ENCODE measurements around the gene APRT.
"Not testable (repeated sequence)": the region's sequence is repeated elsewhere in the genome, so short reads cannot be mapped to it uniquely, and the experiment has no call there.

Gene APRT

DNA sequence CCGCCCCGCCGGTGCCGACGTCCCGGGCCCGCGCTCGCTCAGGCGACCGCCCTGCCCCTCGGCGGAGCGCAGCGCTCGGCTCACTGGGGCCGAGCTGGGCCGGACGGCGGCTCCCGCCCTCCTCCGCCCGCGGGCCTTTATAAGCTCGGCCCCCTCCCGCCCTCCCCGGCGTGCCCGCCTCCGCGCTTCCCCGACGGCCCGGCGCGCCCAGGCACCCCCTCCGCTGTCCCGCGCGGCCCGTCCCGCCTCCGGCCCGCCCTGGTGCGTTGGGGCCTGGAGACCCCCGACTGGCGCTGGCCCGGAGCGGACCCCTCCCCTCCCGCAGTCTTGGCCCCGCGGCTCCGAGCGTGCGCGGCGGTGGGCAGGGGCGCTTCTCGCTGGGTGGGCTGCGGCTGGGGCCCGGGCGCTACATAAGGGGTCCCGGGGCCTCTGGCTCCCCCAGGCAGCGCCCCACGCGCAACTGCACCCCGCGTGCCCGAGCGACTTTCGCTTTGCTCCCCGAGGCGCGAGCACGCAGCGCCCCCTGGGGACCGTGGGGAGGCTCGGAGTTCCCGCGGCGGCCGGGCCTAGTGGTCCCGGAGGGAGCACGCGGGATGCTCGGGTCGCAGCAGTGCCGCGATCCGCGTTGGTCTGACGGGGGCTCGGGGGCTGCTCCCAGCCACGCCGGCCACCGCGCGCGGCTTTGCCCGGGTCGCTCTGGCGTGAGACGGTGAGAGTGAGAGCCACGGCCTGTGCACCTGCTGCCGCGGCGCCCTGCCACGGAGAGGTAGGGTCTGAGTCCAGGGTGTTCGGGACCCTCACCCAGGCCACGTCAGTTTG is 26.4 kb downstream of the APRT start, which contains the start of gene PIEZO1:
PIEZO1 (minus strand) TSS at position 115 of the 819 bp plus-strand sequence. CDS start 256 bp downstream, outside the sequence.
- peak; percentile 71 for DNase-seq

DNA sequence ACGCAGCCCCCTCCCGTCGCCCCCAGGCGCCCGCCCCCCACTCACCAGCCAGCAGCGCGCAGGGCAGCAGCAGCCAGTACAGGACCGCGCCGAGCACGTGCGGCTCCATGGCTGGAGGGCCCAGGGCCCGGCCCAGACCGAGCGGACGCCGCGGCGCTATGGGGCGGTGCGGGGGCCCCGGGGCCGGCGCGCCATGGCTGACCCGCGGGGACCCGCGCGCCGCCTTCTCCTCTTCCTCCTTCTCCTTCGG is 26.9 kb downstream of the APRT start:
- DNase-seq: no peak

DNA sequence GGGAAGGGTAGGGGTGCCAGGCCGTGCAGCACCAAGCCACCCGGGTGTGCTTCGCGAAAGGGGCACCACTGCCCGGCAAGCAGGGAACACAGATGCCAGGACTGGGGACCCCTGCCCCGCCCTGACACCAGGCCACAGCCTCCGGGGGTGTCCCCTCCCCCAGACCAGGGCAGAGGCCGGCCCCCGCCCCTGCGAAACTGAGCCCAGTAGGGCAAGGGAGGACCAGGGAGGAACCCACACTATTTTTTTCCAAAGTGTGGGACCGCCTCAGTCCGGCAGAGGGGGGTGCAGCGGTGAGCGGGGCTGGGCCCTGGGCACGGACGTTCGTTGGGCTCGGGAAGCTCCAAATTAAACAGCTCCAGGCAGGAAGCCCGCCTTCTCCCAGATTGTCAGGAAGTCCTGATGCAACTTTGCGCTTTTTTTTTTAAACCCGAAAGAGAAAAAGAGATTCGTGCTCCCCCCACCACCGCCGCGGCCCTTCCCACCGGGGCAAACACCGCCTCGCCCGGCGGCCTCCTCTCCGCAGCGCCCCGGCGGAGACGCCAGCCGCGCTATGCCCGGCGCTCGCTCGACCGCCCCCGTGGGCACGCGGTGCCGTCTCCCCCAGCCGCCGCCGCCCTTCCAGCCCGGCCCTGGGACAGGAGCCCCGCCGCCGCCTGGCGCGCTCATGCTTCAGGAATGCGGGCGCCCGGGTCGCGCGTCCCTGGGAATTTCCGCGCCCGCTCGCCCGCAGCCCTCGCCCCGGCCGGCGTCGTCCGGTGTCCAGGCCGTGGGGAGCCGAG is 27.5 kb downstream of the APRT start:
- DNase-seq: peak; percentile 82

DNA sequence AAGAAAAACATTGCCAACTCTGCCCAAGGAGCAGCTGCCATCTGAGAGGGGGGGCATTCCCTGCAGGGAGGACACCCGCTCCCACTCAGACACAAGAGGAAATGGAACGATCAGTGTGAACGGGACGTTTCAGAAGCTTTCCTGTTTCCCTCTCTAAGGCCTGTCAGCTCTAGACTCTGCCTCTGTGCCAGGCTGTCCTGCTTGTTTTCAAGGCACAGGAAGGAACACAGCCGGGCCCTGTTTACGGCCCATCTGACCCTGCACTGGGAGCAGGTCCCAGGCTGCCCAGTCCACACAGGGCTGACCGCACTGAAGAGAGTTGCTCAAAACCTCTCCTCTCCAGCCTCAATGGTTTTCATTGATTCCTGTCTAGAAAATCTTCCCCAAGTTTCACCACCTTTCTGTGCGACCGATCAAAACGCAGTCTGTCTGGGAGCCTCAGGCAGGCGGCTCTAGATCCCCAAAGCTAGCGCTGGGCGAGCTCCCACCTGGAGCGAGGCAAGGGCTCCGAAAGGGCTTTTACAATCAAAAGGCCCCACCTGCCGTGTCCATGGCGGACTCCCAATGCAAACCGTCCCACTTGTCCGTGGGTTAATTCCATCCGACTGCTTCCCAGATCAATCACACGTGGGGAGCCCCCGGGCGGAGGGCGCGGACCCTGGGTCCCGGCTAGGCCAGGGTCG is 28.2 kb downstream of the APRT start:
- DNase-seq: no peak

DNA sequence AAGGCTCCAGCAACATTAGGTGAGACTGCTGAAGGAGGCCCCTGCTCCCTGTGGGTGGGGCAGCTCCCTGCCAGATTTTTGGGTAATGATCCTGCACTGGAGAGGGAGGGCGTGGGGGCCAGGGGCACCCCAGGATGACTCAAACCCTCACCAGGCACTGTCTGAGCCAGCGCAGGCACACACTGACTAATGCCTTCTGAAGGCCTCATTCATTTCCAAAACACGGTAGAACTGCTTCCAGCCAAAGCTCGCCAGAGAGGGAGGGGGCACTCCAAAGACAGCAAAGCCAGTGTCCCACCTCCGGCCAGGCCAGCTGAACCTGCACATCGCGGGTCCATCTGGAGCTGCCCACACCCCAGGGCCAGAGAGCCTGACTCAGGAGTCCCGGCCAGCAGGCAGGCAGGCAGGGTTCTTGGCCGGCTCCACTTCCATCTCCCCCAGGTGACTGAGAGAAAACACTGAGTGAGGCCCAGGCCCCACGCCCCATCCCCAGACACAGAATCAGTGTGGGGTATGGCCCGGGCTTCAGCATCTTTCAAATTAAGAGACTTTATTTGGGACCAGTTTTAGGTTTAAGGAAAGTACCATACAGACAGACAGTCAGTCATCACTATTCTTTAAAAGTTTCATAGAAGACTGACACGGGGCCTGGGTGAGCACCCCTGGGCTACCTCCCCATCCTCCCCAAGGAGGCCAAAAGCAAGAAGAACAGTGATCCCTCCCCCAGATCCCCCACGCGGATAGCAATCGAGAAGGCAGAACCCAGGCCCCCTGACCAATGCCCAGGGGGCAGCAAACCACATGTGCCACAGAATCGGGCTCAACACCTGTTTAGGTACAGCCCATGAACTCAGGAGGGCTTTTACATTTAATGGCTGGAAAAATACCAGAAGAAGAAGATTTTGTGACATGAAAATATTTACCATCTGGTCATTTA is 29.0 kb downstream of the APRT start:
- no peak for DNase-seq

DNA sequence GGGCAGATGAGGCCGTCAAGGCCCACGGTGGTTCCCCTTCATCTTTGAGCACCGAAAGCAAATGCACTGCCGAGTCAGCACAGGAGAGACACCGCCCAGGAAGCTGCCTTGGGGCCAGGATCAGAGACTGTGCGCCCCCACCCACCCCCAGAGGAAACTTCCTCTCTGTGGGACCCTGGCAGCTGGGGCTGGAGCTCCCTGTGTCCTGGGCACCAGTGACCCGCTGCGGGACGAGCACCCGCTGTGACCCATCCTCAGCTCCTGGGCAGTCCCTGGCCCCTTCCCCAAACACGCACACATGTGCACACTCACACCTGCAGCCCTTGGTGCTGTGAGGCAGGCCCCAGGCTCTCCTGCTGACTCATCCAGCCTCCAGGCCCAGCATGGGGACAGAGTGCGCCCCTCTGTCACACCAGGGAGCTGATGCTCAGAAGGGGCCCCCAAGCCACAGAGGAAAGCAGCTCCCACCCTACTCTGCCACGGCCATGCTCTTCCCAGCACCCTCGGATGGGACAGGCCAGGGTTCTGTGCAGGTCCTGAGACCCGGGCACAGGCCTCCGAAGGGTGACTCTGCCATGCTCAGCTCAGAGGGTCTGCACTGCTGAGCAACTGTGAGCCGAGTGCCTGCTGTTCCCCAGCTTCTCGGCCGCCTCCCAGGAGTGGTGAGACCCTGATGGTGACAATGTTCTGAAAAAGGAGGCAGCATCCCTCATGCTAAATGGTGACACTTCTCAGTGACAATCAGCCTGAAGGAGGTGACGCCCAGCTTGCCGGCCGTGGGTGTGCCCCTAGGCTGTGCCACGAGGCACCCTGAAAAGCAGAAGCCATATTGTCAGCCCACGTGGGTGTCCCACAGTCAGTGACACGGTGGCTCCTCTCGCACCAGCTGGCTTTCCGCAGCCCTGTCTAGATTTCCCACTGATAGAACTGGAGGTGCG is 30.3 kb downstream of the APRT start:
- DNase-seq: no peak

DNA sequence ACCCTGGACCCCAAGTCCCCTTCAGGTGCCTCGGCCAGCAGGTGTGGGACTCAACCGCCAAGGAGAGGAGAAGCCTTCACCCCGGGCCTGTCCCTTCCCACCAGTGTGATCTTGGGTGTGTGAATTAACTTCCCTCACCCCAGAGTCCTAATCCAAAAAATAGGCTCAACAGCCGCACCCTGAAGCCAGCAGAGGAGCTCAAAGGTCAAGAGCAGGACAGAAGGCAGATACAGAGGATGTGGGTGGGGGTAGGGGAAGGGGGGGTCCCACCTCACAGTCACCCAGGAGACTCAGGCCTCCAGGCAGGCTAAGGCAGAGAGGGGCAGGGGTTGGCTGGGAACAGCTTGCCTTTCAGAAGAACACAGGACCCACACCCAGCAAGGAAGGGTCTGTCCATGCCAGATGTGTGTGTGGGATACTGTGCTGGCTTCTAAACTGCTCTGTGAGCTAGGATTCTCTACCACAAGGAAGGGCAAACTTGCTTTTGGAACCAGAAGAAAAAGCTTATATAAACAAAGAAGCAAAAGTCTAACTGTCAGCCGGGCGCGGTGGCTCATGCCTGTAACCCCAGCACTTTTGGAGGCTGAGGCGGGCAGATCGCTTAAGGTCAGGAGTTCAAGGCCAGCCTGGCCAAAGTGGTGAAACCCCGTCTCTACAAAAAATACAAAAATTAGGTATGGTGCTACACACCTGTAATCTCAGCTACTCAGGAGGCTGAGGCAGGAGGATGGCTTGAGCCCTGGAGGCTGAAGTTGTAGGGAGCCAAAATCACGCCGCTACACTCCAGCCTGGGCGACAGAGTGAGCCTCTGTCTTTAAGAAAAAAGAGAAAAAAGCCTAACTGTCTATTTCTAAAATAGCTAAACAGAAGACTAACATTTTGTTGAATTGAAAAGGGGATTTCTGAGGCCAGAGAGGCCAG is 31.3 kb downstream of the APRT start:
- no peak for DNase-seq

DNA sequence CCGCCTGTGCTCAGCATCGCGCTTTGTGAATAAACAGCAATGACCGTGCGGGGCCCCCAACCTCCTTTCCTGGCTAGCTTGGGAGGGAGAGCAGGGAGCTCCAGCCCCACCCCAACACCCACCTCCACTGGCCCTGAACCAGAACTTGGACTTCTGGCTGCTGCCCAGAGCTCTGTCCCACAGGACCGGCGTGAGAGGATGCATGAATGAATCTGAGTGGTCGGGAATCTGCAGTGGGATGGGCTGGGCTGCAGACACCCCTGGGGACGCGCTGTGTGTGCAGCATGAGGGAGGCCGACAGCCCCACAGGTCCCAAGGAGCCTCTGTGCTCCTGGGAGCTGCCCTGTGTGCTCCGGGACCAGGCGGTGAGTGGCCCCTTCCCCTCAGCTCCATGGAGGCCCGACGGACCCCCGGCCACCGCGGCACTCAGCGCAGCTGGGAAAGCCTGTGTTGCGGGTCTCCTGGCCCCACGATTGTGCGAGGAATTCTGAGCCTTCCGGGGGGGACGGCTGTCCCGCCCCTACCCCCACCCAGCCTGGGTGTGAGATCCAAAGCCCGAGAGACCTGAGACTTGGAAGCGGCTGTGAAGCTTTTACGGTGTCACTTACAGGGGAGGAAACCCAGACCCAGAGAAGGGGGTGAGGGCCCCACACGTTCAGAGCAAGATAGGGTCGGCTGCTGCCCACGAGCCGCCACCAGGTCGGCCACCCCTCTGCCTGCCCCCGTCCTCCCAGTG is 32.2 kb downstream of the APRT start:
- DNase-seq: peak; percentile 67

DNA sequence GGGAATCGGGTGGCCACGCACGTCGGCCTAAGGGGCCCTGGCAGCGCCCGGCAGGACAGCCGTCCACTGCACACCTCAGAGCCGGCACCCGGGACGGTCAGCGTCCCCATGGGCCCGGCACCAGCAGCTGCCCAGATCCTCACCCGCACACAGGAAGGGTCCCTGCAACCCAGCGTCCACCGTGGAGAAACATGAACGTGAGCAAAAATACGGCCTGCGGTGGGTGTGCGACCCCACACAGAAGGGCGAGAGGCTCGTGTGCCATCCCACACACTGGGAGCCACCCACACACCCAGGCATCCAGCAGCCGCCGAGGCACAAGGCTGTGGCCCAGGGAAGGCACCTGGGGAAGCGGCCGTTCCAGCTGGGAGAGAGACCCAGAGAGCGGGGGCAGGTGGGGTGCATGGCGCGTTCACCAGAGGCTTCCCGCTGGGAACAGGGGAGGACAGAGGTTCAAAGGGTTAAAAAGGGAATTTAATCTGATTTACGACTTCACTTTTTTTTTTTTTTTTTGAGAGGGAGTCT is 33.1 kb downstream of the APRT start:
- DNase-seq: no peak

DNA sequence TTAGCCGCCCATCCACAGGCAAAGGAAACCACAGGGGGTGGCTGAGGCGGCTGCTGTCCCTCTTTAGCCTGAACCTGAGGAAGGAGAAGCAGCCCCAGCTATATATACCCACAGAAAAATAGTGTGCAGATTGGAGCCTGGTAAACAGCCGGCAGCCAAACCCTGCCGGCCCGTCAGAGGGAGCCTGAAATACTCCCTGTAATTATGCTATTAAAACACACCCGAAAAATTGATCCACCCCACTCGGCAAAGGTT is 33.5 kb downstream of the APRT start:
- no peak for DNase-seq

DNA sequence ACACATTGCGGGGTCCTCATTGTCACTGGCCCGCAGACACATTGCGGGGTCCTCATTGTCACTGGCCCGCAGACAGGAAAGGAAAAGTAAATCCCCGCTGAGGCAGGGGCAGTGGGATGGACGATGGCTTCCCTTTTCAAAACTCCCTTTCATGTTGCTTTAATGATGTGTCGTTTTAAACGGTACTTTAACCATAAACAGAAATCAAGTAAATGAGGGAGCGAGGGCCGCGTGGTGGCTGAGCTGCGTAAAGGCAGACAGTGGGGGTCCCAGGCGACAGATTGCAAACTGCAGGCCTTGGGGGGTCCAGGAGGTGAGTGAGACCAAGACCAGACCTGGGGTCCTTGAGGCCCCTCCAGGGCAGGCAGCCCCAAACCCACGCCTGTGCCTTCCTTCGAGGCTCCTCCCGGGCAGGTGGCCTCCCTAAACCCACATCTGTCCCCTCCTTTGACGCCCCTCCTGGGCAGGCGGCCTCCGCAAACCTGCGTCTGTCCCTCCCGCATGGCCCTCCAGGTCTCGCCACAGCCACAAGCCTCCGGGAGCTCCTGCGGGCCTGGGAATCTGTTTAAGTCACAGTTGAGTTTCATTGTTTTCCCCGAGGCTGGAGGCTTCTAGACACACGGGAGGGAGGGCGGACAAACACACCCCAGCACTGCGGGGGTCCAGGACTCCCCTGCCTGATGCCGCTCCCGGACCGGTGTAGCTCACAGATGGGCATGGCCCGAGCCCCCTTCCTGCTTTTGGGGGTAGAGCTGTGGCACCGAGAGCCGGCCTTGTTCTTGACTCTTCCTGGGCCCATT is 34.1 kb downstream of the APRT start:
- DNase-seq: no peak

DNA sequence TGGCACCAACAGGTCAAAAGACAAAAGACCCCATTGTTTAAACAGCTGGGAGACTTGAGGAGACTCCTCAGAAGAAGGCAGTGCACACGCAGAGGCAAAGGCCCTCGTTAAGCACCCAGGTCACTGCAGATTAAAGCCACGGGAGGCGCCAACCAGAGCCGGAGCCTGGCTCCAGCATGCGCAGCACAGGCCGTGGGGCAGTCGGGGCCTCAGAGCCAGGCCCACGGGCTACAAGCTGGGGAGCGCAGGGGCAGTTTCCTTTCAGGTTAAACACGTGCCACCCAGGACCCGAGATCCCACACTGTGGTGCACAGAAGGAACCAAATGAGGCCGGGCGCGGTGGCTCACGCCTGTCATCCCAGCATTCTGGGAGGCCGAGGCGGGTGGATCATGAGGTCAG is 35.9 kb downstream of the APRT start:
- DNase-seq: no peak

DNA sequence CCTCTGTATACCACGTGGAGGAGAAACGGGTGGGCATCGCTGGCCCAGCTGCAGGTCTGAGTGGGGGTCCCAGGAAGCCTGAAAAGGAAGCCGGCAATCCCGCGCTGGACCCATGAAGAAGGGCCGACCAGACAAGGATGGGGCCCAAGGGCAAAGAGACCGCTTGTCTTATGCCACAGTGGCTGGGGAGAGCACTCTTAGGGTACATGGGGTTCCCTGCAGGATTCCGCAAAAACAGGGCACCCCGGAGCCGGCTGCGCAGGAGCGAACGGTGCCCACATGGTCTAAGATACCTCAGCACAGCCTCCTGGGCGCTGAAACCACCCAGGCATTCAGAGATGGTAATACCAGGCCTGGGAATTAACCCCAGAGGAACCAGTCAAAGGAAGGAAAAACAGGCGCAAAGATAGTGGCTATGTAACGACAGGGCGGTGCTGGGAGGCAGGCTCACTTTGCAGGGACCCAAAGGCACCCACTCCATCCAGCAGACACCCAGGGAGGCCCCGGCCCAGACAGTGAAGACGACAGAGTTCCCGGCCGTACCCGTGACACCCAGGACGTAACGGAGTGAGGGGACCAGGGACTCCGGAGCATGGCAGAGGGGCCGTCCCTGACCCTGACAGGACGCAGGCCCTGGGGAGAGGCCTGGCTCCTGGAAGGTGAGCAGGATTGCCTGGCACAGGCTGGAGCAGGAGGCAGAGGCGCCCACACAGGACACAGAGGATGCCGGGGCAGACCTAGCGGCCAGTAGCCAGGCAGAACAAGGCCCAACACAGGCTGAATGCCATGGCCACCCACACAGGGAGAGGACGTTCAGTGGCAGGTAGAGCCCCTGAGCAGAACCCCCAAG is 37.0 kb downstream of the APRT start:
- no peak for DNase-seq

DNA sequence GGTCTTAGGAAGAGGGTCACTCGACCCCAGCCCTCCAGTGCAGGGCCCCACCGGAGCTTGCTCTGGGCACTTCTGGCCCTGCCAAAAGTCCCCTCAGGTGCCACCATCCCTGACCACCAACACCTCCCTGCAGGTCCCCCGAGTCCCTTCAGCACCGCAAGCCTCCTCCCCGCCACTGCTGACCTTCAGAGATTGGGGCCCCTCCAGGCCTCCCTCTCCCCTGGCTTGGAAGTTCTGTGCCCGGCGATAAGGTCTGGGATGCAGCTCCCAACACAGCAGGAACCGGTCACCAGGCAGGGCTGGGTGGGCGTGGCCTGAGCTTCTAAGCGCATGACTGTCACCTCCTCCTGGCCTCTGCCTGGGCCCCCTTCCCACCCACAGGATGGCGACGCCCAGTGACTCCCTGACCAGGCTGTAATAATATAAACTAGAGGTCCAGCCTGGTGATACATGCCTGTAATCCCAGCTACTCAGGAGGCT is 37.9 kb downstream of the APRT start:
- peak; percentile 73 for DNase-seq

DNA sequence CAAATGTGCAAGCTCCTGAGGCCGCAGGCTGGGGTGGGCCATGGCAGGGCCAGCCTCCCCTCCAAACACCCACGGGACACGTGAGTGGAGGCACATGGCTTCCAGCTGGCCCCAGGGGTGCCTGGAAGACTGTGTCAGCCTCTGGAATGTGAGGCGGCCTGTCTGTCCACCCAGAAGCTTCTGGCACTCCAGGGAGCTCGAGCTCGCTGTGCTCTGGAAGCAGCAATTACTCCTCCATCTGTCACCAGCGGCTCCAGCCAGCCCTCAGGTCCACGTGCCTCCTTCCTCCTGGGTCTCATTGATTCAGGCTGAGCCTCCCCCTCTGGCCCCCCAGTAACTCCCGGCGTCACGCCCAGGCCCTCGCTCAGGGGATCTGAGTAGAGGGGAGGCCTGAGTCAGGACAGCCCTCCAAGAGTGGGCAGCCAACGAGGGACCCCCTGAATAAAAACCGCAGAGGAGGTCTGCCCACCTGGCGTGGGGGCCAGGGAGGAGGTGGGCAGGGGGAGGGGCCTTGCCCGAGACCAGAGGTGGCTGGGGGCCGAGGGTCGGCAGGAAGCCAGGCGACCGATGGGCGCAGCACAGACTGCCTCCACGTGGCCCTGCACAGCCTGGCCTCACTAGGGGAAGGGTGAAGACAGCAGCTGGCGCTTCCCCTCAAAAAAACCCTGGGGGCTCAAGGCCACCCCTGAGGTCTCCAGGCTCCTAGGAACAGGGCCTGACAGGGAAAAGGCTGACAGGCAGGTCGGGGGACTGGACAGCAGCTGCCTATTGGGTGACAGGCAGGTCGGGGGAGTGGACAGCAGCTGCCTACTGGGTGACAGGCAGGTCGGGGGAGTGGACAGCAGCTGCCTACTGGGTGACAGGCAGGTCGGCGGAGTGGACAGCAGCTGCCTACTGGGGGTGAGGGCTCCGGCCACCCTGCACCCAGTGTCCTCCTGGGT is 38.6 kb downstream of the APRT start:
- peak; percentile 82 for DNase-seq

DNA sequence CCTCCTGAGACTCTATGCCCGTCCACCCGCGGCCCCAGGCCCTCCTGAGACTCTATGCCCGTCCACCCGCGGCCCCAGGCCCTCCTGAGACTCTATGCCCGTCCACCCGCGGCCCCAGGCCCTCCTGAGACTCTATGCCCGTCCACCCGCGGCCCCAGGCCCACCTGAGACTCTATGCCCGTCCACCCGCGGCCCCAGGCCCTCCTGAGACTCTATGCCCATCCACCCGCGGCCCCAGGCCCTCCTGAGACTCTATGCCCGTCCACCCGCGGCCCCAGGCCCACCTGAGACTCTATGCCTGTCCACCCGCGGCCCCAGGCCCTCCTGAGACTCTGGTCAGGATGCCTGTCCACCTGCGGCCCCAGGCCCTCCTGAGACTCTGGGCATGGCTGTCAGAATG is 39.9 kb downstream of the APRT start:
- DNase-seq: not testable (repeated sequence)

Measured in right hindlimb (tissue), 1 donor.